ENCODE measurements around the gene SRRM4. TPM values are rescaled to one million over a fixed set of nuclear protein-coding genes. Genes with fewer than 3 reads are reported as not detected.

The SRRM4 gene
- total RNA-seq, 2 donors from 2014 or later, result not detected

- no peaks in the 10 kb centered on the region for H3K36me3 Mint-ChIP-seq (ENCODE audit: low read depth)
- H3K9me3 Mint-ChIP-seq, result peaks cover 5% of the 10 kb centered on the region
- no peak overlapping the region for H3K27ac Mint-ChIP-seq
- H3K4me3 Mint-ChIP-seq, result no peak overlapping the region
- no peaks in the 10 kb centered on the region for H3K4me1 Mint-ChIP-seq
- peaks cover 4% of the 10 kb centered on the region for H3K27me3 Mint-ChIP-seq
- ATAC-seq (replicated peaks), result no peak
Measured at GRCh38 chr12:119069147-119069642, 87.9 kb downstream of the SRRM4 start.

GRCh38 chr12:119071176-119071575, 89.8 kb downstream of the SRRM4 start:
- Mint-ChIP-seq H3K4me1 (no peaks in the 10 kb centered on the region), H3K4me3 (no peak overlapping the region), H3K27ac (no peak overlapping the region), H3K36me3 (ENCODE audit: low read depth) (no peaks in the 10 kb centered on the region), H3K9me3 (peaks cover 5% of the 10 kb centered on the region), H3K27me3 (peaks cover 4% of the 10 kb centered on the region)
- ATAC-seq (replicated peaks), result no peak

GRCh38 chr12:119071638-119072231, 90.4 kb downstream of the SRRM4 start:
- no peak overlapping the region for H3K4me3 Mint-ChIP-seq
- peaks cover 3% of the 10 kb centered on the region for H3K27me3 Mint-ChIP-seq
- no peaks in the 10 kb centered on the region for H3K4me1 Mint-ChIP-seq
- ATAC-seq (replicated peaks), result no peak
- H3K27ac Mint-ChIP-seq, result no peak overlapping the region
- peaks cover 4% of the 10 kb centered on the region for H3K9me3 Mint-ChIP-seq
- no peaks in the 10 kb centered on the region for H3K36me3 Mint-ChIP-seq (ENCODE audit: low read depth)

GRCh38 chr12:119072440-119072839, 91.1 kb downstream of the SRRM4 start:
- no peaks in the 10 kb centered on the region for H3K9me3 Mint-ChIP-seq
- H3K27ac Mint-ChIP-seq, result no peak overlapping the region
- no peaks in the 10 kb centered on the region for H3K4me1 Mint-ChIP-seq

GRCh38 chr12:119075222-119075787, 94.0 kb downstream of the SRRM4 start:
- no peaks in the 10 kb centered on the region for H3K36me3 Mint-ChIP-seq (ENCODE audit: low read depth)

More at GRCh38 chr12:119072440-119072839, 91.1 kb downstream of the SRRM4 start:
- no peak for ATAC-seq (replicated peaks)
- no peak overlapping the region for H3K4me3 Mint-ChIP-seq
- no peaks in the 10 kb centered on the region for H3K36me3 Mint-ChIP-seq (ENCODE audit: low read depth)
- no peaks in the 10 kb centered on the region for H3K27me3 Mint-ChIP-seq

GRCh38 chr12:119075918-119076317, 94.6 kb downstream of the SRRM4 start:
- ATAC-seq (replicated peaks), result no peak
- Mint-ChIP-seq H3K36me3 (ENCODE audit: low read depth) (no peaks in the 10 kb centered on the region), H3K4me1 (no peaks in the 10 kb centered on the region), H3K9me3 (no peaks in the 10 kb centered on the region), H3K4me3 (no peak overlapping the region), H3K27me3 (no peaks in the 10 kb centered on the region), H3K27ac (no peak overlapping the region)

More at GRCh38 chr12:119075222-119075787, 94.0 kb downstream of the SRRM4 start:
- Mint-ChIP-seq H3K27me3 (no peaks in the 10 kb centered on the region), H3K4me1 (no peaks in the 10 kb centered on the region), H3K27ac (no peak overlapping the region), H3K4me3 (no peak overlapping the region), H3K9me3 (no peaks in the 10 kb centered on the region)
- ATAC-seq (replicated peaks), result no peak

GRCh38 chr12:119079530-119079929, 98.2 kb downstream of the SRRM4 start:
- Mint-ChIP-seq H3K4me3 (no peak overlapping the region), H3K9me3 (no peaks in the 10 kb centered on the region), H3K36me3 (ENCODE audit: low read depth) (no peaks in the 10 kb centered on the region), H3K27ac (no peak overlapping the region), H3K27me3 (no peaks in the 10 kb centered on the region), H3K4me1 (no peaks in the 10 kb centered on the region)
- no peak for ATAC-seq (replicated peaks)

GRCh38 chr12:119082016-119082415, 100.7 kb downstream of the SRRM4 start:
- no peaks in the 10 kb centered on the region for H3K9me3 Mint-ChIP-seq
- H3K36me3 Mint-ChIP-seq (ENCODE audit: low read depth), result no peaks in the 10 kb centered on the region
- H3K4me1 Mint-ChIP-seq, result no peaks in the 10 kb centered on the region
- H3K27ac Mint-ChIP-seq, result no peak overlapping the region
- no peak overlapping the region for H3K4me3 Mint-ChIP-seq
- H3K27me3 Mint-ChIP-seq, result no peaks in the 10 kb centered on the region
- ATAC-seq (replicated peaks), result no peak

- ATAC-seq (replicated peaks), result no peak
- H3K36me3 Mint-ChIP-seq (ENCODE audit: low read depth), result no peaks in the 10 kb centered on the region
- H3K4me1 Mint-ChIP-seq, result no peaks in the 10 kb centered on the region
- no peak overlapping the region for H3K27ac Mint-ChIP-seq
- H3K9me3 Mint-ChIP-seq, result no peaks in the 10 kb centered on the region
- H3K4me3 Mint-ChIP-seq, result no peak overlapping the region
- H3K27me3 Mint-ChIP-seq, result no peaks in the 10 kb centered on the region
Measured at GRCh38 chr12:119082496-119082895, 101.2 kb downstream of the SRRM4 start.

- H3K36me3 Mint-ChIP-seq (ENCODE audit: low read depth), result no peaks in the 10 kb centered on the region
- no peak for ATAC-seq (replicated peaks)
- no peak overlapping the region for H3K4me3 Mint-ChIP-seq
- no peak overlapping the region for H3K27ac Mint-ChIP-seq
- H3K4me1 Mint-ChIP-seq, result no peaks in the 10 kb centered on the region
- H3K27me3 Mint-ChIP-seq, result peaks cover 3% of the 10 kb centered on the region
- peaks cover 5% of the 10 kb centered on the region for H3K9me3 Mint-ChIP-seq
Measured at GRCh38 chr12:119088685-119089379, 107.5 kb downstream of the SRRM4 start.

GRCh38 chr12:119089380-119090013, 108.2 kb downstream of the SRRM4 start:
- ATAC-seq (replicated peaks), result no peak

GRCh38 chr12:119090276-119090675, 108.9 kb downstream of the SRRM4 start:
- H3K36me3 Mint-ChIP-seq (ENCODE audit: low read depth), result no peaks in the 10 kb centered on the region
- H3K4me1 Mint-ChIP-seq, result no peaks in the 10 kb centered on the region
- peaks cover 5% of the 10 kb centered on the region for H3K9me3 Mint-ChIP-seq
- no peak overlapping the region for H3K27ac Mint-ChIP-seq
- no peak for ATAC-seq (replicated peaks)
- no peak overlapping the region for H3K4me3 Mint-ChIP-seq
- H3K27me3 Mint-ChIP-seq, result peaks cover 3% of the 10 kb centered on the region

More at GRCh38 chr12:119089380-119090013, 108.2 kb downstream of the SRRM4 start:
- Mint-ChIP-seq H3K4me3 (no peak overlapping the region), H3K9me3 (peaks cover 5% of the 10 kb centered on the region), H3K4me1 (no peaks in the 10 kb centered on the region), H3K27ac (no peak overlapping the region), H3K27me3 (peaks cover 3% of the 10 kb centered on the region), H3K36me3 (ENCODE audit: low read depth) (no peaks in the 10 kb centered on the region)

- ATAC-seq (replicated peaks), result no peak
- Mint-ChIP-seq H3K4me3 (no peak overlapping the region), H3K36me3 (ENCODE audit: low read depth) (no peaks in the 10 kb centered on the region), H3K27ac (no peak overlapping the region), H3K4me1 (no peaks in the 10 kb centered on the region), H3K27me3 (peaks cover 3% of the 10 kb centered on the region), H3K9me3 (peaks cover 5% of the 10 kb centered on the region)
Measured at GRCh38 chr12:119090865-119091264, 109.5 kb downstream of the SRRM4 start.

- ATAC-seq (replicated peaks), result no peak
- H3K4me3 Mint-ChIP-seq, result no peak overlapping the region
- H3K36me3 Mint-ChIP-seq (ENCODE audit: low read depth), result no peaks in the 10 kb centered on the region
- H3K4me1 Mint-ChIP-seq, result no peaks in the 10 kb centered on the region
- H3K27me3 Mint-ChIP-seq, result peaks cover 3% of the 10 kb centered on the region
- H3K27ac Mint-ChIP-seq, result no peak overlapping the region
- peaks cover 16% of the 10 kb centered on the region for H3K9me3 Mint-ChIP-seq
Measured at GRCh38 chr12:119096429-119097202, 115.3 kb downstream of the SRRM4 start.

Data from activated T-helper 17 cell treated with anti-CD3 and anti-CD28 coated beads, Interleukin-2, amount 50 U/mL, for 72 hours (primary cell).